ENCODE results near the gene CDH20. TPM values are rescaled to one million over a fixed set of nuclear protein-coding genes. Genes with fewer than 3 reads are reported as not detected.

CDH20 gene
- total RNA-seq, 1 donor from 2014 or later: 0.24 TPM

DNA sequence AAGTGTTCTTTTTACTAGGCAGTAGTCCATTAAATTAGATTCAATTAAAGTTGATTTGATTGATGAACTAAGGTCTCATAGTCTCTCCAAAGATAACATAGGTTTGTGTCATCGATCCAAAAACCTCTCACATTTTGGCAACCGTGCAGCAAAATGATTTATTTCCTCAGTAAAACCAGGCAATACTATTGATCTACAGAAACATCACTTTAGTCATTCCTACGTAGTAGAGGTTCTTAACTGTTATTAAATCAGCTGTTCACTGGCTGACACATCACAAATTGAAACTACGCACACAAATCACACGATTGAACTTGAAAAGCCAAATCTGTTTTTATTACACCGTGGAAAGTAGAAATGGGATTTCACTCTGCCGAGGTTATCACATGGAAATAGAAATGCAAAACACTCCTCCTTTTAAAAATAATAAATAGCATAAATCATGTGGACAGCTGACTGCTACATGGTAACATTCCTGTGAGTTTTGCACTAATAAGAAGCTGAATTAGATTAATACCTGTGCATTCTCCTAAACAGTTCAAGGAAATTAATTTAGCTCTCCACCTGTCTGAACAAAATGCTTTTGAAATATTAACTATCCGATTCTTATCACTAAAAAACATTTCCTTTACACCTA, 262.5 kb downstream of the CDH20 start:
- intact Hi-C loops (cut with DNase I): no loop called here
- no peak for ATAC-seq
- no peak overlapping the region for H3K27ac ChIP-seq
- no peaks in the 10 kb centered on the region for H3K27me3 ChIP-seq (ENCODE audit: low read depth)
- TF ChIP-seq CTCF (IDR thresholded peaks at IDR 0.05): no peak
- DNase-seq: no peak
- no peak overlapping the region for H3K4me3 ChIP-seq
- H3K4me1 ChIP-seq: no peaks in the 10 kb centered on the region
- no peaks in the 10 kb centered on the region for H3K36me3 ChIP-seq
- H3K9me3 ChIP-seq: no peaks in the 10 kb centered on the region

- no peak for ATAC-seq
- no peaks in the 10 kb centered on the region for H3K36me3 ChIP-seq
- no peaks in the 10 kb centered on the region for H3K9me3 ChIP-seq
- H3K27ac ChIP-seq: no peak overlapping the region
- H3K4me1 ChIP-seq: no peaks in the 10 kb centered on the region
- no peak for TF ChIP-seq CTCF (IDR thresholded peaks at IDR 0.05)
- no peaks in the 10 kb centered on the region for H3K27me3 ChIP-seq (ENCODE audit: low read depth)
- intact Hi-C loops (cut with DNase I): no loop called here
- no peak for DNase-seq
- H3K4me3 ChIP-seq: no peak overlapping the region
These were observed 263.1 kb downstream of the CDH20 start for GRCh38 chr18:61596296-61596695.

- Histone ChIP-seq H3K9me3 (no peaks in the 10 kb centered on the region), H3K27me3 (ENCODE audit: low read depth) (no peaks in the 10 kb centered on the region), H3K4me1 (no peaks in the 10 kb centered on the region), H3K27ac (no peak overlapping the region), H3K4me3 (no peak overlapping the region), H3K36me3 (no peaks in the 10 kb centered on the region)
- DNase-seq: no peak
- ATAC-seq: no peak
- intact Hi-C loops (cut with DNase I): no loop called here
- TF ChIP-seq CTCF (IDR thresholded peaks at IDR 0.05): no peak
These were observed 264.1 kb downstream of the CDH20 start for GRCh38 chr18:61597316-61597715.

- no peaks in the 10 kb centered on the region for H3K9me3 ChIP-seq
- H3K4me3 ChIP-seq: no peak overlapping the region
- ATAC-seq (no peak), DNase-seq (no peak)
- no peak for TF ChIP-seq CTCF (IDR thresholded peaks at IDR 0.05)
- H3K4me1 ChIP-seq: no peaks in the 10 kb centered on the region
- H3K36me3 ChIP-seq: no peaks in the 10 kb centered on the region
- H3K27me3 ChIP-seq (ENCODE audit: low read depth): no peaks in the 10 kb centered on the region
- H3K27ac ChIP-seq: no peak overlapping the region
- intact Hi-C loops (cut with DNase I): no loop called here
These were observed 267.2 kb downstream of the CDH20 start for GRCh38 chr18:61600422-61600821.

DNA sequence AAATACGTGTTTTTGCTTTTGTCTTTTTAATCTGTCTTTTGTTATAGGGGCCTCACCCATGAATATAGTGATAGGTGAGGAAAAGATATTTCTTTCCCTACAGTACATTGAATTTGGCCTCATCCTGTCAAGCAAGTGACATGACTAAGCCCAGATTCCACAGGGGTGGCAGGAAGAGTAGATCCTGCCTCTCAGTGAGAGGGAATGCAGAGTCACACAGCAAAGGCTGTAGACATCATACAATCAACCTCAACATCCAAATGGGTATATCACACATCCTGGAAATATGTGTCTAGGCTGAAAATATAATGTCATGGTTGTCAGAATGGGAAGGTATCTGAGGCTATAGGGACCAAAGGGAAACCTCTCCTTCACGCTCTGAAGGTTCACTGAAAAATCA, 269.6 kb downstream of the CDH20 start:
- Histone ChIP-seq H3K27me3 (ENCODE audit: low read depth) (no peaks in the 10 kb centered on the region), H3K4me3 (no peak overlapping the region), H3K9me3 (no peaks in the 10 kb centered on the region), H3K27ac (no peak overlapping the region), H3K36me3 (no peaks in the 10 kb centered on the region), H3K4me1 (peaks cover 19% of the 10 kb centered on the region)
- no peak for ATAC-seq
- intact Hi-C loops (cut with DNase I): no loop called here
- TF ChIP-seq CTCF (IDR thresholded peaks at IDR 0.05): no peak
- no peak for DNase-seq

Data from lower lobe of right lung (tissue), 2 donors.